H1 (cell line): Measurements from ENCODE around the gene PTPN22. TPM values are rescaled to one million over a fixed set of nuclear protein-coding genes. Genes with fewer than 3 reads are reported as not detected.

Experiments
- RBBP5 ChIP-seq: IDR thresholded peaks from 2 replicates; pipeline ENCODE4 v1.7.1; 2012; ENCODE audit warnings: low read depth, mild to moderate bottlenecking, inconsistent platforms, low read length, moderate library complexity, borderline replicate concordance
- SAP30 ChIP-seq: fragments of 300-600 bp; sonication (generic); IDR thresholded peaks from 2 replicates; pipeline ENCODE4 v1.7.1; 2012; ENCODE audit warnings: low read length, moderate library complexity, mild to moderate bottlenecking, inconsistent platforms; ENCODE audit not compliant: insufficient read depth, insufficient replicate concordance
- polyA plus RNA-seq, 7 experiments: library from polyadenylated mRNA; depleted of rRNA in 3 of 7; stranded (reverse) in 5 of 7; unstranded in 2 of 7; fragments of >200 nt in 5 of 7; fragments of 200-250 nt in 2 of 7; gene quantifications; 1 replicate in 5 of 7; 2 replicates in 1 of 7; 4 replicates in 1 of 7; pipeline versions ENCODE4 v1.2.1 to v1.2.3, GENCODE V29; 2011 to 2013; ENCODE audit warnings: missing spikeins in 2 of 7, mixed read lengths in 2 of 7
- total RNA-seq: library from RNA; stranded (reverse); fragmentation: NEBNext Ultra II Directional; extraction: Animal tissue kit (Norgen Biotek cat#: 25700); gene quantifications from 2 replicates; pipeline ENCODE4 v1.2.1, GENCODE V29; 2021
- TF ChIP-seq, protein P1 (sequence below): fragments of 300-600 bp; sonication (generic); IDR thresholded peaks from 2 replicates; pipeline ENCODE4 v1.7.1; 2012; ENCODE audit warnings: low read length, moderate library complexity, mild to moderate bottlenecking, inconsistent platforms; ENCODE audit not compliant: insufficient replicate concordance

The PTPN22 gene
- total and polyA plus RNA-seq, 2 of the 8 experiments (the other 6 are each of a cell fraction or from before 2014, with no cell fraction given) = not detected

DNA sequence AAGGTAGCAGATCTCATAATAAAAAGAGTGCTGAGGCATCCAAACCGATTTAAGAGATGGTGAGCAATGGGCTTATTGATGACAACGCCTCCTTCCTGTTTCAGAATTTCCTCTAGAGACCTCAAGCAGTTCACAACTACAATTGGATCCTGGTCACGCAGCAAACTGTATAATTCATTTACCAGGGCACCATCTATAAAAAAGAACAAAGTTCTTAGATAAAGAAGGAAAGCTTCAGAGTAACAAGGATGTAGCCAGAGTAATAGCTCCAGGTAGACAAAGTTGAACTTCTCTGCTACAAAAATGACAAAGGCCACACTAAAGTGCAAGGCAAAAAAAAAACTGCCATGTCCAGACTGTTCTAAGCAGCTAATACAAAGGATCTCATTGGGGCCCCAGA, 29.7 kb upstream of the PTPN22 start (continued):
- TF ChIP-seq SAP30 (no peak), RBBP5 (no peak)
- TF ChIP-seq, protein P1, sequence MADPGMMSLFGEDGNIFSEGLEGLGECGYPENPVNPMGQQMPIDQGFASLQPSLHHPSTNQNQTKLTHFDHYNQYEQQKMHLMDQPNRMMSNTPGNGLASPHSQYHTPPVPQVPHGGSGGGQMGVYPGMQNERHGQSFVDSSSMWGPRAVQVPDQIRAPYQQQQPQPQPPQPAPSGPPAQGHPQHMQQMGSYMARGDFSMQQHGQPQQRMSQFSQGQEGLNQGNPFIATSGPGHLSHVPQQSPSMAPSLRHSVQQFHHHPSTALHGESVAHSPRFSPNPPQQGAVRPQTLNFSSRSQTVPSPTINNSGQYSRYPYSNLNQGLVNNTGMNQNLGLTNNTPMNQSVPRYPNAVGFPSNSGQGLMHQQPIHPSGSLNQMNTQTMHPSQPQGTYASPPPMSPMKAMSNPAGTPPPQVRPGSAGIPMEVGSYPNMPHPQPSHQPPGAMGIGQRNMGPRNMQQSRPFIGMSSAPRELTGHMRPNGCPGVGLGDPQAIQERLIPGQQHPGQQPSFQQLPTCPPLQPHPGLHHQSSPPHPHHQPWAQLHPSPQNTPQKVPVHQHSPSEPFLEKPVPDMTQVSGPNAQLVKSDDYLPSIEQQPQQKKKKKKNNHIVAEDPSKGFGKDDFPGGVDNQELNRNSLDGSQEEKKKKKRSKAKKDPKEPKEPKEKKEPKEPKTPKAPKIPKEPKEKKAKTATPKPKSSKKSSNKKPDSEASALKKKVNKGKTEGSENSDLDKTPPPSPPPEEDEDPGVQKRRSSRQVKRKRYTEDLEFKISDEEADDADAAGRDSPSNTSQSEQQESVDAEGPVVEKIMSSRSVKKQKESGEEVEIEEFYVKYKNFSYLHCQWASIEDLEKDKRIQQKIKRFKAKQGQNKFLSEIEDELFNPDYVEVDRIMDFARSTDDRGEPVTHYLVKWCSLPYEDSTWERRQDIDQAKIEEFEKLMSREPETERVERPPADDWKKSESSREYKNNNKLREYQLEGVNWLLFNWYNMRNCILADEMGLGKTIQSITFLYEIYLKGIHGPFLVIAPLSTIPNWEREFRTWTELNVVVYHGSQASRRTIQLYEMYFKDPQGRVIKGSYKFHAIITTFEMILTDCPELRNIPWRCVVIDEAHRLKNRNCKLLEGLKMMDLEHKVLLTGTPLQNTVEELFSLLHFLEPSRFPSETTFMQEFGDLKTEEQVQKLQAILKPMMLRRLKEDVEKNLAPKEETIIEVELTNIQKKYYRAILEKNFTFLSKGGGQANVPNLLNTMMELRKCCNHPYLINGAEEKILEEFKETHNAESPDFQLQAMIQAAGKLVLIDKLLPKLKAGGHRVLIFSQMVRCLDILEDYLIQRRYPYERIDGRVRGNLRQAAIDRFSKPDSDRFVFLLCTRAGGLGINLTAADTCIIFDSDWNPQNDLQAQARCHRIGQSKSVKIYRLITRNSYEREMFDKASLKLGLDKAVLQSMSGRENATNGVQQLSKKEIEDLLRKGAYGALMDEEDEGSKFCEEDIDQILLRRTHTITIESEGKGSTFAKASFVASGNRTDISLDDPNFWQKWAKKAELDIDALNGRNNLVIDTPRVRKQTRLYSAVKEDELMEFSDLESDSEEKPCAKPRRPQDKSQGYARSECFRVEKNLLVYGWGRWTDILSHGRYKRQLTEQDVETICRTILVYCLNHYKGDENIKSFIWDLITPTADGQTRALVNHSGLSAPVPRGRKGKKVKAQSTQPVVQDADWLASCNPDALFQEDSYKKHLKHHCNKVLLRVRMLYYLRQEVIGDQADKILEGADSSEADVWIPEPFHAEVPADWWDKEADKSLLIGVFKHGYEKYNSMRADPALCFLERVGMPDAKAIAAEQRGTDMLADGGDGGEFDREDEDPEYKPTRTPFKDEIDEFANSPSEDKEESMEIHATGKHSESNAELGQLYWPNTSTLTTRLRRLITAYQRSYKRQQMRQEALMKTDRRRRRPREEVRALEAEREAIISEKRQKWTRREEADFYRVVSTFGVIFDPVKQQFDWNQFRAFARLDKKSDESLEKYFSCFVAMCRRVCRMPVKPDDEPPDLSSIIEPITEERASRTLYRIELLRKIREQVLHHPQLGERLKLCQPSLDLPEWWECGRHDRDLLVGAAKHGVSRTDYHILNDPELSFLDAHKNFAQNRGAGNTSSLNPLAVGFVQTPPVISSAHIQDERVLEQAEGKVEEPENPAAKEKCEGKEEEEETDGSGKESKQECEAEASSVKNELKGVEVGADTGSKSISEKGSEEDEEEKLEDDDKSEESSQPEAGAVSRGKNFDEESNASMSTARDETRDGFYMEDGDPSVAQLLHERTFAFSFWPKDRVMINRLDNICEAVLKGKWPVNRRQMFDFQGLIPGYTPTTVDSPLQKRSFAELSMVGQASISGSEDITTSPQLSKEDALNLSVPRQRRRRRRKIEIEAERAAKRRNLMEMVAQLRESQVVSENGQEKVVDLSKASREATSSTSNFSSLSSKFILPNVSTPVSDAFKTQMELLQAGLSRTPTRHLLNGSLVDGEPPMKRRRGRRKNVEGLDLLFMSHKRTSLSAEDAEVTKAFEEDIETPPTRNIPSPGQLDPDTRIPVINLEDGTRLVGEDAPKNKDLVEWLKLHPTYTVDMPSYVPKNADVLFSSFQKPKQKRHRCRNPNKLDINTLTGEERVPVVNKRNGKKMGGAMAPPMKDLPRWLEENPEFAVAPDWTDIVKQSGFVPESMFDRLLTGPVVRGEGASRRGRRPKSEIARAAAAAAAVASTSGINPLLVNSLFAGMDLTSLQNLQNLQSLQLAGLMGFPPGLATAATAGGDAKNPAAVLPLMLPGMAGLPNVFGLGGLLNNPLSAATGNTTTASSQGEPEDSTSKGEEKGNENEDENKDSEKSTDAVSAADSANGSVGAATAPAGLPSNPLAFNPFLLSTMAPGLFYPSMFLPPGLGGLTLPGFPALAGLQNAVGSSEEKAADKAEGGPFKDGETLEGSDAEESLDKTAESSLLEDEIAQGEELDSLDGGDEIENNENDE = no peak
- TF ChIP-seq, all 59 proteins: peak for 0
